HG03457 (cell line): Measurements from ENCODE around the gene GRK4.
"Not testable (repeated sequence)": the region's sequence is repeated elsewhere in the genome, so short reads cannot be mapped to it uniquely, and the experiment has no call there.

Experiments
- ATAC-seq: cut with Tn5 transposase; IDR thresholded peaks from one replicate; pipeline ENCODE4 v1.9.1; 2021; ENCODE audit warnings: moderate number of reproducible peaks; ENCODE audit not compliant: unreplicated experiment

GRK4 gene

DNA sequence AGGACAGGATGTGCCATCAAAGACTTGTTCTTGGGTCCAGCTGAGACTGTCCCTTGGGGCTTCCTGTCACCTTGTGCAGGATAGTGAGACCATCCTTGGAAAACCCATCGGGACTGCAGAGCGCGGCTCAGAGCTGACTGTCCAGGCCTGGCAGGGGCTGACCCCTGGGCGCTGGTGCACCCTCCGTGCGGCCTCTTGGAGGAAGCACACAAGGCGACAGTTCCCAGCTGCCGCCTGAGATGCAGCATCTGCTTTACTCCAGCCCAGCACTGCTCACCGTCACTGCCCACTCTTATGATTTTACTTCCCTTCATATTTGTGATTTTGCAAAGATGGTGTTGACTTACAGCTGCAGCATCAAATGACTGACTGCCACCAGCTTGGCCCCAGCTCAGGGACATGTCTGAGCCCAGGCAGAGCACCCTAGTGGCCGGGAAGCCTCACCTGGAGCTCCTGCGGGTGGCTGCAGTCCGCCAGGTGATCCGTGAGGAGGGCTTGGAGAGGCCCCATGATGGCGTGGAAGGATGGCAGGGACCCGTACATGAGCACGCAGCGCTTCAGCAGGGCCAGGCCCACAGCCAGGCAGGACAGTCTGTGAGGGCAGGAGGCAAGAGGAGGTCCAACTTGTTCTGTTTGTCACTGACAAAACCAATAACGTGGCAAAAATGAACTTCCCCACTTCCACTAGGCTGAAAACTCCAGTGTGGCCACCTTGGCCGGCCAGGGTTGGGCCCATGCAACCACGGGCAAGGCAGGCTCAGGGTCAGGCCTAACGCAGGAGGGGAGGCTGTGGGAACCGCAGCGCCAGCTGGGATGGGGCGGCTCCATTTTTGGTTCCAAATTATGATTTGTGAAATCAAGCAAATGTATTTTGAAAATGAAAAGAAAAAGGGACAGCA lies 22.0 kb upstream of the GRK4 start:
- no peak for ATAC-seq

DNA sequence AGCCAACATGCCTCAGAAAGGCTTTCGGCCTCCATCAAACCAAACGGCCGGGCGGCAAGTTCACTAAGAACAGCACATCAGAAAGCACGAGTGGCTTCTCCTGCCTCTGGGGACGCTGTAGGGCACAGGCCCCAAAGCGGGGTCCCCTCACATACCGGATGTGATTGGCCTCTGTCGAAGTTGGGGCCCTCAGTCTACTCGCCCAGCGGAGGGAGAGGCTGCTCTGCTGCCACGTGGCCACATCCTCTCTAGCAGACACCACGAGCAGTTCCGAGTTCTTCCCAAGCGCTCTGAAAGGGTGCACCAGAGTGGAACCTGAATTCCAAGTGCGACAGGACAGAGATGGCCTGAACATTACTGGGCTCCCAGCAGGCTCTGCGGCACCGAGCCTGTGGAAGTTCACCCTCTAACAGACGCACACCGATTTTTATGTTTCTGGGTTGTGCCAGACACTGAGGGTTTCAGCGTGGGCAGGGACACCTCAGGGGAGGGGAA lies 21.3 kb upstream of the GRK4 start:
- ATAC-seq = no peak

DNA sequence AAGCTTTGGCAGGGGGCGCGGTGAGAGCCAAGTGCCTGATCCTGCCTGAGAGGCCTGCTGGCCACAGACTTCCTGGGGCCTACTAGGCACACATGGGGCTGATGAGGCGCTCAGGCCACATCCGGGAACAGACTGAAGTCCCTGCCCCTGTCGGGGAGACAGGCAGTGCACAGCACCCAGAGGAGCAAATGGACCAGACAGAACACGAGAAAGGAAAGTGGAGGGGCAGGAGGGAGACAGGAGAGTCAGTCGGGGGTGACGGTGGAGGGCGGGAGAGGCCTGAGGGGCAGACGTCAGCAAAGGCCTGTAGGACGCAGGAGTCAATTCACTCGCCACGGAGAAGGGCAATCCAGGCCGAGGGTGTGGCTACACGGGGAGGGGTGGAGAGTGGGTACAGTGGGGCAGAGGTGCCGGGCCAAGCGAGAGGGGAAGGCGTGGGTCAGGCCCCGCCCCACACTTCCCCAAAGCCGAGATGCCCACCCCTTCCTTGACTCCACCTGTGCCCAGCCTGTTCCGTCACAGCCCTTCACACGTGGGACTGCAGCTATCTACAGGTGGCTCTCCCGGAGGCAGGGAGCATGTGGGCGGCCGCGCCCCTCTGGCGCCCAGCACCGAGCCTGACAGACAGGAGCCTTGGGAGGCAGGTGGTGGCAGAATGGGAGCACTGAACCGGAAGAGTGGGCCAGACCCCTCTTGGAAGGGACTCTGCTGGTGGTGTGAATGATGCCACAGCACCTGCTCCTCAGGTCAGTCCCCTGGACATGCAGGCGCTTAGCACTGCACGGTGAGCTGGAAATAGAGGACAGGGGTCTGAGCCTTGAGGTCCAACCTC lies 20.6 kb upstream of the GRK4 start:
- ATAC-seq = no peak

DNA sequence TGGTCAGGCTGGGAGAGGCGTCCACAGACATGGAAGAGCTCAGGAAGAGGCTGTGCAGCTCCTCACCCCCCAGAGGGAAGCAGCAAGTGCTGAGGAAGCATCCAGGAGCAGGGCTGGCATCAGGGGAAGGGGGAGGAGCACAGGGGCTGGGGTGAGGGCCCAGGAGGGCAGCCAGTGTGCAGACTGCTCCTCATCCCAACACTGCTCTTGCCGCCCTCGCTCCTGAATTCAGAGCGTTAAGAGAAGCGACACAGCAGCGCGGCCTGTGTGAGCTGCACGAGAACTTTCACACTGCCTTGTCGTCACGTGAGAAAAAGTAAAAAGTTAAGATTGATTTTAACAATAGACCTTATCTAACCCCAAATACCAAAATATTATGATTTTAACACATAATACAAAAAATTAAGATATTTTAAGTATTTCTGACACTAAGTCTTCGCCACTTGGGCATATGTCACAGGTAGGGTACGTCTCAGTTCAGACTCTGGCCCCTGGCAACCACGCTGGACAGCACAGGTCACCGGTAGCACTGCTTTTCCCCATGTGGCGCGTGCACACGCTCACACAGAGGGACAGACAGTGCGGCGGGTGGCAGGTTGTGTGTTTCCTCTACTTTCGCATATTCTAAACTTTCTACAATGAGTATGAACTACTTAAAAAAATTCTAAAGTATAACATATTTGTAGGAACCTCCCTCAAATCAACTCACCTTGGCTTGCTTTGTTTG lies 19.8 kb upstream of the GRK4 start:
- ATAC-seq = no peak

DNA sequence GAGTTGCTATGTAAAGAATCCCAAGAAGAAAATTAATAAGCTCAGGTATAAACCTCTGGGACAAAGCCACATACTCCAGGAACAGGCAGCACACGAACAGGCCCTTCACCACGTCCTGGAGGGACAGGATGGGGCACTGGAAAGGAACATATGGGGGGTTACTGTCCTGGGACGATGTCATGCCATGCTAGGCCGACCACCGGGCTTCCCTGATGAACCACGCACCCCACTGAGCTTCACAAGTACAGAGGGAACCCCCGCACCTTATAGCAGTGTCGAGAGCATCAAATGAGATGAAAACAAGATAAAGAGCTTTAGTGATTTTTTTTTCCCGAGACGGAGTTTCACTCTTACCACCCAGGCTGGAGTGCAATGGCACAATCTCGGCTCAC lies 19.3 kb upstream of the GRK4 start:
- no peak for ATAC-seq

DNA sequence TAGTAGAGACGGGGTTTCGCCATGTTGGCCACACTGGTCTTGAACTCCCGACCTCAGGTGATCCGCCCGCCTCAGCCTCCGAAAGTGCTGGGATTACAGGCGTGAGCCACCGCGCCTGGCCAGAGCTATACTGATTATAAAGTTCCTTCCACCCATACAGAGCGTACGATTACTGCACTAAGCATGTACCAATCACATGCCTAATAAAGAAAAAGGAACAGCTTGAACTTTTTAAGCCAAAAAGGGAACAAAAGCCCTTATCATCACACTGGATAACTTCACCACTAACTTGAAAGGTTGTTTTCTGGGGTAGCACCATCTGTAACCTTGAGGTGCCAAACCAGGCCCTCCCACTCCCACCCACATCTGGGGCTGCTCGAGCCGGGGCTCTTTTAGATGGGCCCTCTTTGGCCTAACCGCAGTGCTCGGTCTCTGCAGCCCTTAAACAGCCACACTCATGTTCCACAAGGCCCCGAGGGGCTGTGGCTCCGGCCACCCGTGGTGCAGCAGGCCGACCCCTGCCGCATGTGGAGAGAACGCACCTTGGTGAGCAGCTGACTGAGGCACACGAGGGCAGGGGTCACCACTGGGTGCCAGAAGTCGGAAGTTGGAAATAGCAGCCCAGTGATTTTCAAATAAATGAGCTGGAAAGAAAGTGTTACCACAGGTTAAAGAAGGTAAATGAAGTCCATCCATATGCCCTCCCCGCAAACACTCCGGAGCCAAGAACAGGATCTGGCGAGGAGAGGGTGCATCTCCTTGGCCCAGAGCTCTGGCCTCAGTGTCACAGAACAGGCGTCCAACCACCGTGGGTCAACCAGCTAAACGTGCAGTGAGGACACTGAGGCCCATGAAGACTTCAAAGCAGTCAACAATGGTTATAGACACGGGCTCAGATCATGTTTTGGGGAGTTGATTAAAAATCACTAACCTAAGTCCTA lies 18.5 kb upstream of the GRK4 start:
- no peak for ATAC-seq

DNA sequence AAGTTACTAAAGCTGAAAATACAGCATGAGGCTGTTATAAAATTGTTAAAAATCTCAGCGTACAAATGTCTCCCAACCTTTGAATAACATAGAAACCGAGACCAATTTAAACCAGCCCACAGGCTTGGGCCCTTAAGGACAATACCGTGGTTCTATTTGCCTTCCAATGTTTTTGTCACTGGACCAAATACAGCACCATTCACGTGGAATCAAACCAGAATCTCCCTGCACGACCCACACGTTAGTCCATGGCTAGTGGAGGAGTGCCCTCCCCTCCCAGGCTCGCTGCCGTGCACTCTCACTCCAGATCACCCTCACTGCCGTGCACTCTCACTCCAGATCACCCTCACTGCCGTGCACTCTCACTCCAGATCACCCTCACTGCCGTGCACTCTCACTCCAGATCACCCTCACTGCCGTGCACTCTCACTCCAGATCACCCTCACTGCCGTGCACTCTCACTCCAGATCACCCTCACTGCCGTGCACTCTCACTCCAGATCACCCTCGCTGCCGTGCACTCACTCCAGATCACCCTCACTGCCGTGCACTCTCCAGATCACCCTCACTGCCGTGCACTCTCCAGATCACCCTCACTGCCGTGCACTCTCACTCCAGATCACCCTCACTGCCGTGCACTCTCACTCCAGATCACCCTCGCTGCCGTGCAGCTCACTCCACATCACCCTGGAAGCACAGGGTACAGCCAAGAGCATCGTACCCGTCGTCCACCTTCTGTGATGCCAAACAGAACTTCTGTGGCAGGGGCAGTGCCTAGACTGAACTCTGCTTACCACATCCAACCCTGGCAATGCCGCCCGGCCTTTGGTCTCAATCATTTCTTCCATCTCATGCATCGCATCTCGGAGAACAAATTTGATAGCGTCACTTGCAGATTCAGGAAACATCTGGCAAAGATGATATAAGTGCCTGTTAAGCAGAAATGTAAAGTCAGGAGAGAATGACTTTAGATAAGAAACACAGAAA lies 17.5 kb upstream of the GRK4 start:
- not testable (repeated sequence) for ATAC-seq

DNA sequence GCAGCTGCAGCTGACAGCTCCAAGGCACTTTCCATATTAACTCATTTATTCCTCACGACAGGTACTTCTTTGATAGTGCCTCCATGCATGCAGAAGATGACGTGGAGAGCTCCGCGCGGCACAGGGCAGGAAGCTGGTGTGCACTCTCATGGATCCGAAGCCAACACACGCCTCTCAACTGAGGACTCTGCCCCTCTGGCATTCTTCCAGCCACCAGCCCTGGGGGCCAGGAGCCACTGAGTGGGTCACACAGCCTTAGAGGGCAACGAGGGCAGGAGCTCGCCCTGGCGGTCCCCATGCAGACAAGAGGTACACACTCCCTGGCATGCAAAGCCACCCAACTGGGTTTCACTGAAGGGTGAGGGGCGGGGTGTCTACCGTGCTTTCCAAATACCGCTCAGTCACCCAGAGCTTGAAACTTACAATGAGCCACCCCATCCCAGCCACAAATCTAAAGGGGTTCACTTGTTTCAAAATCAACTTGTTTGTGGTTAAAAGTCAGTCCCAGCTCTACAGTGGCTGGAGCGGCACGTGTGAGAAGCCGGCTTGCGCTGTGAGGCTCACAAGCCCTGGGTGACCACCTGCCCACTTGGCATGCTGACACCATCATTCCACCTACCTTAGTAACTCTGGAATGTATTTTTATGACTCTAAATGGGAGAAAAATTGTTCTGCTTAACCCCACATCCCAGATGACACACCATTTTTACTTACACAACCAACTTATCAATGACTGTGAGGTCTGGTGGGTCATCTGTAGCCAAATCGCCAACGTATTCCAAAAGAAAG lies 16.4 kb upstream of the GRK4 start:
- no peak for ATAC-seq

DNA sequence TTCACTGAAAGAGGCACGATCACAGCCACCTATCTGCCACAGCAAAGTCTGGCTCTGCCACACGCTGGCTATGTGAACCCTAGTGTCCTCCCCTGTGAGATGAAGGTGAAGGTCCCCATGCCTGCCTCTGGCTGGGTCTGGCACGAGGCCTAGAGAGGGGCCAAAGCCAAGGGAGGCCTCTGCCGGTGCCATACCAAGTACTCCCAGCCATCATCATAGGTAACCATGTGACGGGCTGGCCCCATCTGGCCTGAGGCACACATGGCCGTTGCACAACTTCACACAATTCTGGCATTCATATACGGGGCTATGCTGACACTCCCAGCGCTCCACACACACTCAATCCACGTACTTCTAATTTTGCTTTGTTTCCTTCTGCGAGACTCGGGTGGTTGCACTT lies 15.4 kb upstream of the GRK4 start:
- ATAC-seq = no peak

DNA sequence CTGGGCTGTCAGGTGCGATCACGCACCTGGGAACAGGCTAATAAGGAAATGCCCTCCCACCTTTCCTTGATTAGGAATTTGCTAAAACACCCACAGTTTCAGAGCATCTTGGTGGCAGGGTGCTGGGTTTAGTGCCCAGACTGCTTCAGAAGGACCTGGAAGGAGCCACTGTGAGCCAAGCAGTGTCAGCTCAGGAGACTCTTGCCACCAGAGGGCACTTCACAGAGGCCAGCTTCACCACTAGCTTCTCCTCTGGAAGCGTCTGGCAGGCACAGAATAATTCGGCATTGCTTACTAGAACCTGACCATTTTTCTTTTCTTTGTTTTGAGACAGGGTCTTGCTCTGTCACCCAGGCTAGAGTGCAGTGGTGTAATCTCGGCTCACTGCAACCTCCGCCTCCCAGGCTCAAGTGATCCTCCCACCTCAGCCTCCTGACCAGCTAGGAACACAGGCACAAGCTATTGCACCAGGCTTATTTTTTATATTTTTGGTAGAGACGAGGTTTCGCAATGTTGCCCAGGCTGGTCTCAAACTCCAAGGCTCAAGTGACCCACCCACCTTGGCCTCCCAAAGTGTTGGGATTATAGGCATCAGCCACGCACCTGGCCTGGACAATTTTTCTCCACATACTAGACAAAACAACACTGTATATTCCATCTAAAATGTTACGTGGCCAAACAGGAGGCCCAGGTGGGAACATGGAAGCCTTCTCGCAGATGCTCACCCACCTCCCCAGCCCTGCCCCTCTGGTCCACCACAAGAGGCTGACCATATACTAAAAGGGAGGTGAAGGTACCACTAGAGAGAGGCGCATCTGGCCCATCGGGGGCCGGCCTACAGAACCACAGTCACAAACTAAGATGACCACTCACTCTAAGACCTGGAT lies 14.2 kb upstream of the GRK4 start:
- ATAC-seq = no peak

DNA sequence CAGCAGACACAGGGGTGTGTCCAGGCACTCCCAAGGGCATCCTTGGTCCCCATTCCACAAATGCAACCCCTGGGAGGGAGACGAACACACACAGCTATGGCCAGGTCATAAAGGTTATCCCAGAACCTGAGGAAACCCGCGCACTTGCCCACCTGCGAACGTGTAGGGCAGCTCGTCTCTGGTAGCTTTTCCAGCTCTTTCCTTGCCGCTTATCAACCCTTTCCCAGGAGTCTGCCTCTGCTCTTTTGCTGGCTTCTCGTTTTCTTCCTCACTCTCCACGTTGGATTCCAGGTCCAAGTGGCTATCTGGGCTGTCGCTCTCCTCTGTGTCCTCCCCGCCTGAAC lies 13.6 kb upstream of the GRK4 start:
- ATAC-seq = no peak

DNA sequence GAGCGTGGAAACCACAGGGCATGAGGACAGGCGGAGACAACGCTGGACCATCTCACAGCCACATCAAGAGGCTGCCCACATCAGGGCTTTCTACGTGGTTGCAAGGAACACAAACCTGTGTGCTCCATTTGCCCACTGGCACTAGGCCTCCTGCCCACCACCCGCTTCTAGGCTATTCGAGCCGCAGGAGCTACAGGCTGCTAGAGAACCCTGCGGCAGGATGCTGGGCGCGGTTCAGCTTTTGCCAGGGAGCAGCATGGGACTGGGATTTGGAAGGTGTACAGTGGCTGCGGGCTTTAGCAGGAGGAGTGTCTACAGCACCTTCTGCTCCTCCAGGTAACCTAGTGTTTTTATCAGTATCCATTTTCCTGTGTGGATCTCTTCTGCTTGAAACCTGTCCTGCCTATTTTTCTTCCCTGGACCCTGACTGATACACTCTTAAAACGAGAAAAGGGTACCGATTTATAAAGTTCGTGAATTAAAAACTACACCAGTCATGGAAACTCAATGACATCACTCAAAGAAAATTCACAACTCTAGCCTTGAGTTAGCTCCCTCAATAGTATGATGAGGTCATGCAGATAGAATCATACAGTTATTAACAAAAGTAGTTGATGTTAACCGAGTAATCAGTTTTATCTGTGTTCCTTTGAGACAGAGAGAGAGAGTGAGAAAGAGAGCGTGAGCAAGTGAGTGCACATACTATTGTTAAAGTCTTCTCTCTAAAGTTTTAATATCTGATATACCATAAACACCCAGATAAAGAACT lies 13.0 kb upstream of the GRK4 start:
- ATAC-seq = no peak

DNA sequence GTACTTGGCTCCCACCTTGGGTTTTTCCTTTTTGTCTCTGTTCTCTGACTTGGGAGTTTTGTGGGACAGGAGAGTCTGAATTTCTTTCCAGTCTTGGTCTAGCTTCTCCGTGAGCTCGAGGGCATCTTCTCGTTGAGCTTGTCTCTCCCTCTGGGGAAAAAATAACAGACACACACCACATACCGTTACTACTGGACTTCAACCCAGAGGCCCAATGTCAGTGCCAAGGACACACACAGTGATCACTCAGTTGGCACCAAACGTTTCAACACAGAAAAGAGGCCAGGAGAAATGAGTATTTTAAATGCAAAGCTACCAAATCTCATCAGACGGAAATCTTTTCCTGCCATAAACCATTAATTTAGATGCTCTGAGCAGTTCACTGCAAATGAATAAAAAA lies 9.9 kb upstream of the GRK4 start:
- ATAC-seq = no peak

DNA sequence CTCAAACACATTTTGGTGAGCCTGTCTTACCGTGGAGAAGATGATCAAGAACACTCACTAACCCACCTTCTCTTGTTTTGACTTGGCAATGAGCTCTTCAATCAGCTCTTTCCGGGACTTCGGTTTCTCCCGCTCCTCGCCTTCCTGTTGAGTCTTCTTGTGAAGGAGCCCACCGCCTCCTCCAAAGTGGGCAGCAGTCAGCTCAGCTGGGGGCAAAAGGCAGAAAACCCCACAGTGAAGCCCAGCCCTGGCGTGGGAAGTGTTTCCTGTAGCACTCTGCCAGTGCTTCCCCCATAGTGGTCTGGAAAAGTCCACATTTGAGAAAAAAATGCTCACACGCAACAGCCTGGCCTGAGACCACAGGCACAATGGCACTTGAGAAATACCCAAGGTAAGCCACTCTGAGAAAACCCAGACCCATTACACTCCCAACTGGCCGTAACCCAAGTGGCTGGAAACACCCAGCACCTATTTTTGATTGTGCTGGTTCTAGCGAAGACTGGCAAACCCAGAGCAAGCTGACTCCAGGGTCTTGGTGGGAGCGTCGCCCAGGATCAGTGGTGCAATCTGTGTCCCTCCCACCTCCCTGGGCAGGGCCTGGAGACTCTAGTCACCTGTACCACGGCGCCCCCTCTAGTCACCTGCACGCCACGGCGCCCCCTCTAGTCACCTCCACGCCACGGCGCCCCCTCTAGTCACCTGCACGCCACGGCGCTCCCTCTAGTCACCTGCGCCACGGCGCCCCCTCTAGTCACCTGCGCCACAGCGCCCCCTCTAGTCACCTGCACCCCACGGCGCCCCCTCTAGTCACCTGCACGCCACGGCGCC lies 8.8 kb upstream of the GRK4 start:
- no peak for ATAC-seq

DNA sequence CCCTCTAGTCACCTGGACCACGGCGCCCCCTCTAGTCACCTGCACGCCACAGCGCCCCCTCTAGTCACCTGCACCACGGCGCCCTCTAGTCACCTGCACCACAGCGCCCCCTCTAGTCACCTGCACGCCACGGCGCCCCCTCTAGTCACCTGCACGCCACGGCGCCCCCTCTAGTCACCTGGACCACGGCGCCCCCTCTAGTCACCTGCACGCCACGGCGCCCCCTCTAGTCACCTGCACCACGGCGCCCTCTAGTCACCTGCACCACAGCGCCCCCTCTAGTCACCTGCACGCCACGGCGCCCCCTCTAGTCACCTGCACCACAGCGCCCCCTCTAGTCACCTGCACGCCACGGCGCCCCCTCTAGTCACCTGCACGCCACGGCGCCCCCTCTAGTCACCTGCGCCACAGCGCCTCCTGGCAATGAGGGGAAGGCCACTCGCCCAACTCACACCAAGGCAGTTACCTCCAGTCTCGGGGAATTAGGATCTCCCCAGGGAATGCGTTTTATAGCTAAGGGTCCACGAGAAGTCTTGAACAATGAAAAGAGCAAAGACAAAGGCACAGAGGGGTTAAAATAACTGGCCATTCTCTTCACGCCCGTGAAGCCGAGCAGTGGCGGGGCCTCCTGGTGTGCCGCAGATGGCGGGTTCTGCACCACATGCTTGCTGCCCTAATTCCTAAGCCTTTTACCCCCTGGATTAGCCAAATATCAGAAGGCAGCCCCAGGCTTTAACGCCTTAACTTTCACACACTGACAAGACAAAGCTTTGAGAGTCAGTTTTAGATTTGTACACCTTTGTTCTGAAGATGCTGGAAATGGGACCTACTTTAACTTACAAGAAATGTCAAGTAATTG lies 8.0 kb upstream of the GRK4 start:
- not testable (repeated sequence) for ATAC-seq
